Adrenal gland (tissue), 12 donors: Measurements from ENCODE around the gene MIPOL1. TPM values are rescaled to one million over a fixed set of nuclear protein-coding genes. Genes with fewer than 3 reads are reported as not detected.

Experiments used
- DNase-seq, 7 donors: peaks; one replicate each; pipeline ENCODE4 v3.0.0-alpha.2; 2019 to 2020
- H3K27ac ChIP-seq, 5 donors: fragments of 200-600 bp; sonication (generic) in 4 of 5; 1 replicate in 3 of 5; 2 replicates in 2 of 5; pipeline versions ENCODE4 v1.5.1 to v1.8.0; 2016 to 2020; ENCODE audit warnings: mild to moderate bottlenecking in 1 of 5
- H3K27me3 ChIP-seq: fragments of 200-600 bp; 2 replicates; pipeline ENCODE4 v1.8.0; 2021
- H3K36me3 ChIP-seq, 2 donors: fragments of 200-600 bp; replicated peaks in 1 of 2; 1 replicate in 1 of 2; 2 replicates in 1 of 2; pipeline versions ENCODE4 v1.5.1 to v1.8.0; 2018 to 2022
- H3K4me1 ChIP-seq, 2 donors: fragments of 200-600 bp; replicated peaks in 1 of 2; 1 replicate in 1 of 2; 2 replicates in 1 of 2; pipeline versions ENCODE4 v1.5.1 to v1.8.0; 2018 to 2021
- H3K4me3 ChIP-seq, 4 donors: fragments of 200-600 bp; sonication (generic) in 3 of 4; one replicate each; pipeline ENCODE4 v1.5.1; 2016 to 2018
- H3K9me3 ChIP-seq, 3 donors: fragments of 200-600 bp; sonication (generic) in 1 of 3; replicated peaks in 1 of 3; 1 replicate in 2 of 3; 2 replicates in 1 of 3; pipeline versions ENCODE4 v1.5.1 to v1.8.0; 2016 to 2021
- CTCF ChIP-seq, 6 experiments: fragments of 450-650 bp in 4 of 6; fragments of 200-600 bp in 2 of 6; sonication (generic) in 1 of 6; IDR thresholded peaks; 1 replicate in 5 of 6; 2 replicates in 1 of 6; pipeline versions ENCODE4 v1.5.1 to v1.8.0; 2016 to 2021; ENCODE audit warnings: antibody characterized with exemption in 6 of 6, mild to moderate bottlenecking in 2 of 6, moderate library complexity in 1 of 6
- POLR2A ChIP-seq, 2 donors: fragments of 450-650 bp; IDR thresholded peaks; one replicate each; pipeline ENCODE4 v1.6.1; 2017; ENCODE audit warnings: antibody characterized with exemption in 2 of 2, mild to moderate bottlenecking in 2 of 2, moderate library complexity in 1 of 2
- WGBS, 4 donors: extraction: QIAGEN DNeasy Blood & Tissue Kit in 2 of 4; methylation state at CpG; one replicate each; pipeline versions ENCODE4 v1.1.5 to v1.1.7; 2013 to 2017; 5-methylcytosine and 5-hydroxymethylcytosine counted together
- intact Hi-C, 2 donors: fragments of 100-400 bp; cut with DNase I; formaldehyde crosslinking; loops; one replicate each; pipeline versions ENCODE4 v1.14.1 to v1.15.0; 2022 to 2023
- polyA plus RNA-seq, 3 donors: library from polyadenylated mRNA; stranded (reverse); fragments of 200-250 nt in 2 of 3; fragments of 350-450 nt in 1 of 3; fragmentation: Illumina TruSeq in 1 of 3; extraction: RNeasy Lipid Tissue Mini Kit (QIAGEN cat#74804) in 1 of 3; gene quantifications; one replicate each; pipeline ENCODE4 v1.2.3, GENCODE V29; 2013 to 2014
- total RNA-seq, 9 donors: library from RNA; depleted of rRNA in 4 of 9; stranded (reverse); fragments of >200 nt in 4 of 9; fragments of 120-200 nt in 1 of 9; fragmentation: NEBNext Ultra II Directional in 1 of 9; extraction: Animal tissue kit (Norgen Biotek cat#: 25700) in 1 of 9; gene quantifications; one replicate each; pipeline versions ENCODE4 v1.1.0 to v1.2.4, GENCODE V29; 2013 to 2023
- donor health status: healthy with polysubstance abuse.
- donor health status: Bipolar disorder and iron deficiency.
- donor health status: DM: yes; HTN: yes; CAD: no.
- donor health status: DM: no; HTN: no; CAD: no.
- donor health status: DM: no; HTN: no; CAD: no.
- donor health status: DM: yes; HTN: yes; CAD: no.

MIPOL1 gene
- total and polyA plus RNA-seq, 12 donors = 2.6 to 19.1 (median 7.8) TPM

- 88 to 100% (median 93%) methylated on average over 1 of the region's 1 CpG for WGBS, 4 donors
- Histone ChIP-seq H3K9me3 (no peaks in the 10 kb centered on the region), H3K4me1 (no peaks in the 10 kb centered on the region), H3K4me3 (no peak overlapping the region), H3K27ac (no peak overlapping the region), H3K27me3 (no peaks in the 10 kb centered on the region), H3K36me3 (no peaks in the 10 kb centered on the region)
- intact Hi-C loops = no loop called here
- DNase-seq = no peak
- no peak for TF ChIP-seq CTCF (IDR thresholded peaks at IDR 0.05)
- TF ChIP-seq POLR2A (IDR thresholded peaks at IDR 0.05) = no peak
Observed at GRCh38 chr14:37417151-37417550, 219.4 kb downstream of the MIPOL1 start.

- TF ChIP-seq POLR2A (IDR thresholded peaks at IDR 0.05) = no peak
- TF ChIP-seq CTCF (IDR thresholded peaks at IDR 0.05) = no peak
- intact Hi-C loops = no loop called here
Observed at GRCh38 chr14:37417833-37418232, 220.1 kb downstream of the MIPOL1 start.

GRCh38 chr14:37420622-37421021 is 222.9 kb downstream of the MIPOL1 start:
- Histone ChIP-seq H3K4me1 (no peaks in the 10 kb centered on the region), H3K36me3 (no peaks in the 10 kb centered on the region), H3K9me3 (no peaks in the 10 kb centered on the region), H3K4me3 (no peak overlapping the region), H3K27me3 (no peaks in the 10 kb centered on the region), H3K27ac (no peak overlapping the region)
- DNase-seq = no peak
- intact Hi-C loops = no loop called here
- TF ChIP-seq POLR2A (IDR thresholded peaks at IDR 0.05) (no peak), CTCF (IDR thresholded peaks at IDR 0.05) (no peak)
- WGBS, 4 donors = 89 to 100% (median 91%) methylated on average over 2 of the region's 2 CpGs

More at GRCh38 chr14:37417833-37418232, 220.1 kb downstream of the MIPOL1 start:
- H3K4me3 ChIP-seq = no peak overlapping the region
- no peak for DNase-seq
- H3K4me1 ChIP-seq = no peaks in the 10 kb centered on the region
- H3K36me3 ChIP-seq = no peaks in the 10 kb centered on the region
- 83 to 90% (median 86%) methylated on average over 1 of the region's 1 CpG for WGBS, 4 donors
- no peaks in the 10 kb centered on the region for H3K9me3 ChIP-seq
- H3K27ac ChIP-seq = no peak overlapping the region
- H3K27me3 ChIP-seq = no peaks in the 10 kb centered on the region

GRCh38 chr14:37422319-37422718 is 224.6 kb downstream of the MIPOL1 start:
- no peak for TF ChIP-seq CTCF (IDR thresholded peaks at IDR 0.05)
- no peak for TF ChIP-seq POLR2A (IDR thresholded peaks at IDR 0.05)
- Histone ChIP-seq H3K36me3 (no peaks in the 10 kb centered on the region), H3K27ac (no peak overlapping the region), H3K4me3 (no peak overlapping the region), H3K9me3 (no peaks in the 10 kb centered on the region), H3K4me1 (no peaks in the 10 kb centered on the region), H3K27me3 (no peaks in the 10 kb centered on the region)
- intact Hi-C loops = no loop called here
- DNase-seq = no peak
